Tibial nerve (tissue), 4 donors: ENCODE results near the gene SPEN. TPM values are rescaled to one million over a fixed set of nuclear protein-coding genes. Genes with fewer than 3 reads are reported as not detected.
"Not testable (repeated sequence)": the region's sequence is repeated elsewhere in the genome, so short reads cannot be mapped to it uniquely, and the experiment has no call there.

Experiments used
- DNase-seq, 2 donors: peaks; one replicate each; pipeline ENCODE4 v3.0.0-alpha.2; 2019; ENCODE audit warnings: low spot score in 2 of 2
- H3K27ac ChIP-seq, 4 donors: fragments of 200-600 bp; sonication (generic) in 3 of 4; one replicate each; pipeline ENCODE4 v1.5.1; 2017 to 2019; ENCODE audit warnings: mild to moderate bottlenecking in 1 of 4
- H3K27me3 ChIP-seq, 2 donors: fragments of 200-600 bp; sonication (generic) in 1 of 2; one replicate each; pipeline versions ENCODE4 v1.5.1 to v1.6.0; 2017 to 2019
- H3K36me3 ChIP-seq, 3 donors: fragments of 200-600 bp; sonication (generic); one replicate each; pipeline ENCODE4 v1.5.1; 2018 to 2019
- H3K4me1 ChIP-seq, 4 donors: fragments of 200-600 bp; sonication (generic) in 3 of 4; one replicate each; pipeline ENCODE4 v1.5.1; 2017 to 2019
- H3K4me3 ChIP-seq, 4 donors: fragments of 200-600 bp; sonication (generic) in 3 of 4; one replicate each; pipeline ENCODE4 v1.5.1; 2017 to 2019; ENCODE audit warnings: mild to moderate bottlenecking in 1 of 4, moderate library complexity in 1 of 4
- H3K9me3 ChIP-seq, 4 donors: fragments of 200-600 bp; sonication (generic) in 3 of 4; one replicate each; pipeline ENCODE4 v1.5.1; 2017 to 2019
- EP300 ChIP-seq, 2 donors: sonication (generic); formaldehyde crosslinking; IDR thresholded peaks; one replicate each; pipeline ENCODE4 v1.6.1; 2017; ENCODE audit warnings: antibody characterized with exemption in 2 of 2, mild to moderate bottlenecking in 1 of 2
- POLR2A ChIP-seq, 2 donors: fragments of 450-650 bp; IDR thresholded peaks; one replicate each; pipeline ENCODE4 v1.6.1; 2017; ENCODE audit warnings: antibody characterized with exemption in 2 of 2, mild to moderate bottlenecking in 2 of 2, moderate library complexity in 2 of 2
- WGBS, 2 donors: methylation state at CpG; one replicate each; pipeline ENCODE4 v1.1.5; 2018; 5-methylcytosine and 5-hydroxymethylcytosine counted together
- total RNA-seq, 4 donors: library from RNA; depleted of rRNA; stranded (reverse); fragments of >200 nt; gene quantifications; one replicate each; pipeline ENCODE4 v1.1.0, GENCODE V29; 2016
- TF ChIP-seq, protein P1 (sequence below), 5 experiments: fragments of 200-600 bp in 3 of 5; fragments of 450-650 bp in 2 of 5; sonication (generic) in 3 of 5; IDR thresholded peaks; one replicate each; pipeline ENCODE4 v1.5.1; 2016 to 2019; ENCODE audit warnings: antibody characterized with exemption in 5 of 5, mild to moderate bottlenecking in 3 of 5, moderate library complexity in 2 of 5

SPEN gene
- total RNA-seq, 4 donors from 2014 or later = 67.9 to 87.0 (median 77.8) TPM

DNA sequence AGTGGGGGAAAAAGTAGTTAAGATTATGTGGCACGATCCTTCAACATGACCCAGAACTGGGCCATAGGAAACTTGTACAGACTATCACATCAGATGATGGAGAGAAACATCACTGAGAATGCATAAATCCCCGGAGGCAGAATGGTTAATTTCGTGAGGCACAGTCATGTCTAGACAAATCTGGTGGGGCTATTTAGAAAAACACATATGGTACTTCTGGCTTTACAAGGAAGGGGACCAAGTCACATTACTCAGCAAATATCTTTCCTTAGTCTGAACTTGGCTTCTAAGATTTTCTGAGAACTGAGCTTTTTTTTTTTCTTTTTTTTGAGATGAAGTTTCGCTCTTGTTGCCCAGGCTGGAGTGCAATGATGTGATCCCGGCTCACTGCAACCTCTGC is 30.8 kb upstream of the SPEN start:
- no peak overlapping the region for H3K4me3 ChIP-seq
- no peaks in the 10 kb centered on the region for H3K27me3 ChIP-seq
- no peaks in the 10 kb centered on the region for H3K4me1 ChIP-seq
- TF ChIP-seq POLR2A (IDR thresholded peaks at IDR 0.05) = no peak
- no peak overlapping the region for H3K27ac ChIP-seq
- no peaks in the 10 kb centered on the region for H3K36me3 ChIP-seq
- 80 to 89% methylated on average over 5 of the region's 5 CpGs for WGBS, 2 donors
- DNase-seq = no peak
- H3K9me3 ChIP-seq = no peaks in the 10 kb centered on the region

DNA sequence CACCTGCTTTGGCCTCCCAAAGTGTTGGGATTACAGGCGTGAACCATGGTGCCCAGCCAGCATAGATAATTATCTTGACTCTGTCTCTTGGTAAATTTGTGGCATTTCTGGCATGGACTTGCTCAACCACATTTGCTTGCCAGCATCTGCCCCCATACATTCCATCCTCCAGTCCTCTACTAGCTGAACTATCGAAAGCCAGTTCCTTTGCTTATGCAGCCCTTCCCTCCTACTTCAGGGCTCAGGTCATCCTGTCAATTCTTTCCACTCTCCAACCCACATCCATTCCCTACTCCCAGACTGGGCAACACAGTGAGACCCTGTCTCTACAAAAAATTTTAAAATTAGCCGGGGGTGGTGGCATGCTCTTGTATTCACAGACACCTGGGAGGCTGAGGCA is 27.0 kb upstream of the SPEN start:
- Histone ChIP-seq H3K27ac (peak overlapping the region in 1 of 4 donors; percentile 17), H3K9me3 (no peaks in the 10 kb centered on the region), H3K4me1 (peaks cover 0 to 8% (median 3%) of the 10 kb centered on the region in 4 donors), H3K27me3 (no peaks in the 10 kb centered on the region), H3K36me3 (no peaks in the 10 kb centered on the region), H3K4me3 (no peak overlapping the region)
- no peak for DNase-seq
- 68 to 74% methylated on average over 3 of the region's 3 CpGs for WGBS, 2 donors
- TF ChIP-seq, protein P1, sequence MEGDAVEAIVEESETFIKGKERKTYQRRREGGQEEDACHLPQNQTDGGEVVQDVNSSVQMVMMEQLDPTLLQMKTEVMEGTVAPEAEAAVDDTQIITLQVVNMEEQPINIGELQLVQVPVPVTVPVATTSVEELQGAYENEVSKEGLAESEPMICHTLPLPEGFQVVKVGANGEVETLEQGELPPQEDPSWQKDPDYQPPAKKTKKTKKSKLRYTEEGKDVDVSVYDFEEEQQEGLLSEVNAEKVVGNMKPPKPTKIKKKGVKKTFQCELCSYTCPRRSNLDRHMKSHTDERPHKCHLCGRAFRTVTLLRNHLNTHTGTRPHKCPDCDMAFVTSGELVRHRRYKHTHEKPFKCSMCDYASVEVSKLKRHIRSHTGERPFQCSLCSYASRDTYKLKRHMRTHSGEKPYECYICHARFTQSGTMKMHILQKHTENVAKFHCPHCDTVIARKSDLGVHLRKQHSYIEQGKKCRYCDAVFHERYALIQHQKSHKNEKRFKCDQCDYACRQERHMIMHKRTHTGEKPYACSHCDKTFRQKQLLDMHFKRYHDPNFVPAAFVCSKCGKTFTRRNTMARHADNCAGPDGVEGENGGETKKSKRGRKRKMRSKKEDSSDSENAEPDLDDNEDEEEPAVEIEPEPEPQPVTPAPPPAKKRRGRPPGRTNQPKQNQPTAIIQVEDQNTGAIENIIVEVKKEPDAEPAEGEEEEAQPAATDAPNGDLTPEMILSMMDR (IDR thresholded peaks at IDR 0.05) = no peak
- TF ChIP-seq POLR2A (IDR thresholded peaks at IDR 0.05) (no peak), EP300 (IDR thresholded peaks at IDR 0.05) (no peak)

DNA sequence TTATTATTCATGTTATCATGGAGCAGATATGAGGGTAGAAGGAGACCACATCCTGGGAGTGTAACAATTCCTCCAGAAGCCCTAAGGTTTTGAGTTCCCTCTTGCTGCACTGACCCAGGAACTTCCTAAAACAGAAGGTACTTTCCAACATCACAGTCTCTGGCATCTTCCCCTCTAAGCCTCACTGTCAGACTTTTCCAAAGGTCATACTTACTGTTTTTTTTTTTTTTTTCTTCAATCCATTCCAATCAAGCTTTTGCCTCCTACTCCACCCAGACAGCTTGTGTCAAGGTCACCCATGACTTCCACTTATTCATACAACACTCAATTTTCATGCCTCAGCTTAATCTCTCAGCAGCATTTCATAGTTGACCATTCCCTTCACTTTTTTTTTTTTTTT is 21.7 kb upstream of the SPEN start:
- H3K27ac ChIP-seq = peak overlapping the region in 2 of 4 donors; percentile 40 to 78
- TF ChIP-seq POLR2A (IDR thresholded peaks at IDR 0.05) = no peak
- peak in 1 of 2 donors; percentile 30 for TF ChIP-seq EP300 (IDR thresholded peaks at IDR 0.05)
- TF ChIP-seq, protein P1 (IDR thresholded peaks at IDR 0.05) = no peak
- DNase-seq = no peak
- no peaks in the 10 kb centered on the region for H3K36me3 ChIP-seq
- no peaks in the 10 kb centered on the region for H3K27me3 ChIP-seq
- H3K4me1 ChIP-seq = peaks cover 0 to 30% (median 7%) of the 10 kb centered on the region in 4 donors
- H3K4me3 ChIP-seq = no peak overlapping the region
- no peaks in the 10 kb centered on the region for H3K9me3 ChIP-seq

DNA sequence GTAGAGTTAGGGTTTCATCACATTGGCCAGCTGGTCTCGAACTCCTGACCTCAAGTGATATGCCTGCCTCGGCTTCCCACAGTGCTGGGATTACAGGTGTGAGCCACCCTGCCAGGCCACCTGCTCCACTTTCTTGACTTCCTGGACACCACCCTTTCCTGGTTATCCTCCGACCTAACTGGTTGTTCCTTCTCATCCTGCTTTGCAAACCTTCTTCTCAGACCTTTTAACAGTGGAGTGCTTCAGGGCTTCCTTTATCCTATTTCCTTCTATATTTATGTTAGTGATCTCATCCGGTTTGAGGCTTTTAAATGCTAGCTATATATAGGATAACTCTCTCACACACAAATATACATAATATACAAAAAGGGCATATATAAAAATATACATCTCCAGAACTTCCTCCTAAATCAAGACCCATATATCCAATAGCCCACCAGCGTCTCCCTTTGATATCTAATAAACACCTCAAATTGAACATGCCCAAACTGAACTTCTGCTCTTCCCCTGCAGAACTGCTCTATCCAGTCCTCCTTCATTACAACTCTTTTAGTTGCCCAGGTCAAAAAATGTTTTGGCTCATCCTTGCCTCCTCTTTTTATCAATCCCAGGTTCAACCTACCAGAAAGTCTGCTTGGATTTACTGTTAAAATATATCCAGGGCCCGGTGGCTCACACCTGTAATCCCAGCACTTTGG is 20.5 kb upstream of the SPEN start:
- WGBS, 2 donors = 80% methylated on average over 6 of the region's 6 CpGs
- TF ChIP-seq, protein P1 (IDR thresholded peaks at IDR 0.05) = no peak
- TF ChIP-seq POLR2A (IDR thresholded peaks at IDR 0.05) (no peak), EP300 (IDR thresholded peaks at IDR 0.05) (no peak)

DNA sequence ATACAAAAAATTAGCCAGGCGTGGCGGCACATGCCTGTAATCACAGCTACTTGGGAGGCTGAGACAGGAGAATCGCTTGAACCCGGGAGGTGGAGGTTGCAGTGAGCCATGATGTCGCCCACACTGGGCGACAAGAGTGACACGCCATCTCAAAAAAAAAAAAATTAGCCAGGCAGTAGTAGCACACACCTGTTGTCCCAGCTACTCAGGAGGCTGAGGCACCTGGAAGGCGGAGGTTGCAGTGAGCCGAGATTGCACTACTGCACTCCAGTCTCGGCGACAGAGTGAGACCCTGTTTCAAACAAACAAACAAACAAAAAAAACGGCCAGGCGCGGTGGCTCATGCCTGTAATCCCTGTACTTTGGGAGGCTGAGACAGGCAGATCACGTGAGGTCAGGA is 19.9 kb upstream of the SPEN start:
- H3K36me3 ChIP-seq, H3K27me3 ChIP-seq, H3K4me3 ChIP-seq, H3K9me3 ChIP-seq, DNase-seq: not testable (repeated sequence)
- Histone ChIP-seq H3K4me1 (peaks cover 0 to 46% (median 14%) of the 10 kb centered on the region in 4 donors), H3K27ac (peak overlapping the region in 1 of 4 donors; percentile 78)
- WGBS, 2 donors = 90 to 96% methylated on average over 12 to 15 of the region's 15 CpGs

More for the DNA sequence above, 20.5 kb upstream of the SPEN start:
- Histone ChIP-seq H3K4me1 (peaks cover 0 to 40% (median 10%) of the 10 kb centered on the region in 4 donors), H3K27ac (peak overlapping the region in 2 of 4 donors; percentile 40 to 78), H3K9me3 (no peaks in the 10 kb centered on the region), H3K4me3 (no peak overlapping the region), H3K36me3 (no peaks in the 10 kb centered on the region), H3K27me3 (no peaks in the 10 kb centered on the region)
- no peak for DNase-seq

DNA sequence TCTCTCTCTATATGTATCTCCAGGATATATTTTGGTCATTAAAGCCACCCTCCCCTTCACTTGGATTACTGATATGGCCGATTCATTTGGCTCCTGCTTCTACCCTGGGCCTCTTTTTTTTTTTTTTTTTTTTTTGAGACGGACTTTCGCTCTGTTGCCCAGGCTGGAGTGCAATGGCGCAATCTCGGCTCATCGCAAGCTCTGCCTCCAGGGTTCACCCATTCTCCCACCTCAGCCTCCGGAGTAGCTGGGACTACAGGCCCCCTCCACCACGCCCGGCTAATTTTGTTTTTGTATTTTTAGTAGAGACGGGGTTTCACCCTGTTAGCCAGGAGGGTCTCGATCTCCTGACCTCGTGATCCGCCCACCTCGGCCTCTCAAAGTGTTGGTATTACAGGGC is 18.6 kb upstream of the SPEN start:
- H3K4me1 ChIP-seq = peaks cover 0 to 53% (median 18%) of the 10 kb centered on the region in 4 donors
- DNase-seq, H3K4me3 ChIP-seq, H3K27me3 ChIP-seq, H3K36me3 ChIP-seq, H3K9me3 ChIP-seq: not testable (repeated sequence)
- peak overlapping the region in 1 of 4 donors; percentile 8 for H3K27ac ChIP-seq
- WGBS, 2 donors = 82 to 88% methylated on average over 13 to 14 of the region's 14 CpGs
